Dedifferentiated amniotic fluid mesenchymal stem cell (primary cell): ENCODE measurements around the gene HOXA2.
A peak's percentile ranks its signal among the peaks of the same experiment; 100 is the strongest.

Experiments
- DNase-seq: peaks from one replicate; pipeline ENCODE4 v3.0.0-alpha.2; 2016; ENCODE audit errors: extremely low spot score

HOXA2 gene

GRCh38 chr7:27102581-27103442 is at the start of gene HOXA2:
HOXA2 (minus strand) TSS chr7:27102683; CDS start chr7:27102500, 183 bp downstream.
- no peak for DNase-seq

GRCh38 chr7:27151341-27151930 is 49.0 kb upstream of the HOXA2 start:
- DNase-seq: no peak

- peak; percentile 48 for DNase-seq
Observed at GRCh38 chr7:27150568-27151340, 48.3 kb upstream of the HOXA2 start.

GRCh38 chr7:27149842-27150567 is 47.5 kb upstream of the HOXA2 start:
- no peak for DNase-seq

- no peak for DNase-seq
Observed at GRCh38 chr7:27148756-27149641, 46.5 kb upstream of the HOXA2 start.

GRCh38 chr7:27148031-27148755 is 45.7 kb upstream of the HOXA2 start:
- no peak for DNase-seq

- DNase-seq: no peak
Observed at GRCh38 chr7:27147199-27148030, 44.9 kb upstream of the HOXA2 start, which contains the start of gene HOXA6. HOXA6 (minus strand) TSS chr7:27147774; CDS start chr7:27147749, 25 bp downstream.

GRCh38 chr7:27146491-27147198 is 44.2 kb upstream of the HOXA2 start:
- DNase-seq: no peak

GRCh38 chr7:27145914-27146412 is 43.5 kb upstream of the HOXA2 start:
- DNase-seq: no peak

GRCh38 chr7:27145165-27145913 is 42.9 kb upstream of the HOXA2 start:
- DNase-seq: no peak

GRCh38 chr7:27144781-27145164 is 42.3 kb upstream of the HOXA2 start:
- no peak for DNase-seq

GRCh38 chr7:27143950-27144780 is 41.7 kb upstream of the HOXA2 start:
- DNase-seq: no peak

GRCh38 chr7:27143023-27143949 is 40.8 kb upstream of the HOXA2 start, which contains the start of gene HOXA5:
HOXA5 (minus strand) TSS chr7:27143681; CDS start chr7:27143607, 74 bp downstream.
- no peak for DNase-seq

GRCh38 chr7:27142580-27143022 is 40.1 kb upstream of the HOXA2 start:
- no peak for DNase-seq

GRCh38 chr7:27141923-27142579 is 39.6 kb upstream of the HOXA2 start:
- DNase-seq: no peak
